AG08396 (cell line): ENCODE measurements around the gene CT45A5.
"Not testable (repeated sequence)": the region's sequence is repeated elsewhere in the genome, so short reads cannot be mapped to it uniquely, and the experiment has no call there.

ENCODE experiments used
- DNase-seq: peaks from one replicate; pipeline ENCODE4 v3.0.0; 2012; ENCODE audit warnings: low spot score, mixed read lengths

Gene CT45A5, protein sequence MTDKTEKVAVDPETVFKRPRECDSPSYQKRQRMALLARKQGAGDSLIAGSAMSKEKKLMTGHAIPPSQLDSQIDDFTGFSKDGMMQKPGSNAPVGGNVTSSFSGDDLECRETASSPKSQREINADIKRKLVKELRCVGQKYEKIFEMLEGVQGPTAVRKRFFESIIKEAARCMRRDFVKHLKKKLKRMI

DNA sequence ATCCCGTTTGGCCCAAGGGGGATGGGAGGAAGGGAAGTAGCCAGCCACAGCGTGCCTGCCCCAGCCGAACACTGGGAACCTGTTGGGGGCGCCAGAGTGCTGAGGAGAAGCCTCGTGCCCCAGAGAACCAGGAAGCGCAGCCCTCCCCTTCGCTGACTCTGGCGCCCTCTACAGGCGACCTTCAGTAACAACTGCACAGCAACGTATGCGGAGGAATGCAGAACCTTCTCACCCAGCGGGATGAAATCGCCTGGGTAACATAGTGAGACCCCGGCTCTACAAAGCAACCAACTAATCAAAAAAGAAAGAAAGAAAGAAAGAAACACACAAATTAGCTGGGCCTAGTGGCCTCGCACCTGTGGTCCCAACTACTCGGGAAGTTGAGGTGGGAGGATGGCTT, at the start of gene CT45A5:
Gene CT45A5, minus strand, starts transcription at position 101 of the 400 bp plus-strand sequence. CDS start 3,774 bp downstream, outside the sequence.
- DNase-seq: not testable (repeated sequence)

DNA sequence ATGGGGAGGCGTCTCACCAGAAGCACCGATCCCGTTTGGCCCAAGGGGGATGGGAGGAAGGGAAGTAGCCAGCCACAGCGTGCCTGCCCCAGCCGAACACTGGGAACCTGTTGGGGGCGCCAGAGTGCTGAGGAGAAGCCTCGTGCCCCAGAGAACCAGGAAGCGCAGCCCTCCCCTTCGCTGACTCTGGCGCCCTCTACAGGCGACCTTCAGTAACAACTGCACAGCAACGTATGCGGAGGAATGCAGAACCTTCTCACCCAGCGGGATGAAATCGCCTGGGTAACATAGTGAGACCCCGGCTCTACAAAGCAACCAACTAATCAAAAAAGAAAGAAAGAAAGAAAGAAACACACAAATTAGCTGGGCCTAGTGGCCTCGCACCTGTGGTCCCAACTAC, 34.6 kb upstream of the CT45A5 start, which contains the start of gene CT45A2:
Gene CT45A2, minus strand, starts transcription at position 101 of the 400 bp plus-strand sequence. CDS start 3,747 bp downstream, outside the sequence.
- DNase-seq: not testable (repeated sequence)

DNA sequence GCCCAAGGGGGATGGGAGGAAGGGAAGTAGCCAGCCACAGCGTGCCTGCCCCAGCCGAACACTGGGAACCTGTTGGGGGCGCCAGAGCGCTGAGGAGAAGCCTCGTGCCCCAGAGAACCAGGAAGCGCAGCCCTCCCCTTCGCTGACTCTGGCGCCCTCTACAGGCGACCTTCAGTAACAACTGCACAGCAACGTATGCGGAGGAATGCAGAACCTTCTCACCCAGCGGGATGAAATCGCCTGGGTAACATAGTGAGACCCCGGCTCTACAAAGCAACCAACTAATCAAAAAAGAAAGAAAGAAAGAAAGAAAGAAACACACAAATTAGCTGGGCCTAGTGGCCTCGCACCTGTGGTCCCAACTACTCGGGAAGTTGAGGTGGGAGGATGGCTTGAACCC, 17.4 kb upstream of the CT45A5 start, which contains the start of gene CT45A6:
Gene CT45A6, minus strand, starts transcription at position 101 of the 400 bp plus-strand sequence. CDS start 3,794 bp downstream, outside the sequence.
- not testable (repeated sequence) for DNase-seq

DNA sequence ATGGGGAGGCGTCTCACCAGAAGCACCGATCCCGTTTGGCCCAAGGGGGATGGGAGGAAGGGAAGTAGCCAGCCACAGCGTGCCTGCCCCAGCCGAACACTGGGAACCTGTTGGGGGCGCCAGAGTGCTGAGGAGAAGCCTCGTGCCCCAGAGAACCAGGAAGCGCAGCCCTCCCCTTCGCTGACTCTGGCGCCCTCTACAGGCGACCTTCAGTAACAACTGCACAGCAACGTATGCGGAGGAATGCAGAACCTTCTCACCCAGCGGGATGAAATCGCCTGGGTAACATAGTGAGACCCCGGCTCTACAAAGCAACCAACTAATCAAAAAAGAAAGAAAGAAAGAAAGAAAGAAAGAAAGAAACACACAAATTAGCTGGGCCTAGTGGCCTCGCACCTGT, 17.2 kb downstream of the CT45A5 start, which contains the start of gene CT45A3:
Gene CT45A3, minus strand, starts transcription at position 101 of the 400 bp plus-strand sequence. CDS start 3,747 bp downstream, outside the sequence.
- DNase-seq: not testable (repeated sequence)

DNA sequence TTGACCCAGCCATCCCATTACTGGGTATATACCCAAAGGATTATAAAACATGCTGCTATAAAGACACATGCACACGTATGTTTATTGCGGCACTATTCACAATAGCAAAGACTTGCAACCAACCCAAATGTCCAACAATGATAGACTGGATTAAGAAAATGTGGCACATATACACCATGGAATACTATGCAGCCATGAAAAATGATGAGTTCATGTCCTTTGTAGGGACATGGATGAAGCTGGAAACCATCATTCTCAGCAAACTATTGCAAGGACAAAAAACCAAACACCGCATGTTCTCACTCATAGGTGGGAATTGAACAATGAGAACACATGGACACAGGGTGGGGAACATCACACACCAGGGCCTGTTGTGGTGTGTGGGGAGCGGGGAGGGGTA, 40.6 kb downstream of the CT45A5 start:
- not testable (repeated sequence) for DNase-seq

DNA sequence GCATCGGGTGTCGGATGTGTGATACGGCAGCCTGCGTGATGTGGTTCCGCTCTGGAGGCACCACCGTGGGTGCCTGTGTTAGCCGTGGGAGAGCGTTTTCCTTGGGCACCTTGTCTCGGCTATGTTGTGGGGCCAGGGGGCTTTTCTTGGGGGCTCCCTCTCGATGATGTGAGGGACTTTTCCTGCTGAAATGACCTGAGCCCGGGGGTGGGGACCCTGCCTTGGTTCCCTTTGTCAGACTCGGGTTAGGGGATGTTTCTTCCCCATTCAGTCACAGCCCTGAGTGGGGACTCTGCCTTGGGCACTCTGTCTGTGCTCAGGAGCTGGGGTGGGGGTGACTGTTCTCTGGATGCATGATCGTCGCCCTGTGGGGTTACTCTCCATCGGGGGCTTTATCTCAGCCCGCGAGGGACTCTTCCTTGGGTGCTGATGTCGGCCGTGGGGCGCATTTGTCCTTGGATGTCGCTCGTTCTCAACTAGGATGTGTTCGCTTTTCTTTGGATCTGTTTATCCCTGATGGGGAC, 44.0 kb downstream of the CT45A5 start:
- DNase-seq: no peak

DNA sequence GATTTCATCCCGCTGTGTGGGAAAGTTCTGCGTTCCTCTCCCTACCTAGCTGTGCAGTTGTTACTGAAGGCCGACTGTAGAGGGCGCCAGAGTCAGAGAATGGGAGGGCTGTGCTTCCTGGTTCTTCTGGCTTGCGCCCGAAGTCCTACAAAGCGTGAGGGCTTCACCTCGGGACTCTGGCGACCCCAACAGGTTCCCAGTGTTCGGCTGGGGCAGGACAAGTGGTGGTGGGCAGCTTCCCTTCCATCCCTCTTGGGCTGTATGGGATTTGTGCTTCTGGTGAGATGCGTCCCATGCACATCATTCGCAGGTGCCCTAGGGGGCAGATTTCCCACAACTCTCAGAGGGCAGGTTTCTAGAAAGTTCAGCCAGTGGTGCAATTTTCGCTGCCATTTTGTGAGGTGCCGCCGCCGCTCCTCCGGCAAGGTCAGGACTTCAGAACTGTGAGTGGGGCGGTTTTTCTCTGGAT, 44.6 kb downstream of the CT45A5 start:
- no peak for DNase-seq

DNA sequence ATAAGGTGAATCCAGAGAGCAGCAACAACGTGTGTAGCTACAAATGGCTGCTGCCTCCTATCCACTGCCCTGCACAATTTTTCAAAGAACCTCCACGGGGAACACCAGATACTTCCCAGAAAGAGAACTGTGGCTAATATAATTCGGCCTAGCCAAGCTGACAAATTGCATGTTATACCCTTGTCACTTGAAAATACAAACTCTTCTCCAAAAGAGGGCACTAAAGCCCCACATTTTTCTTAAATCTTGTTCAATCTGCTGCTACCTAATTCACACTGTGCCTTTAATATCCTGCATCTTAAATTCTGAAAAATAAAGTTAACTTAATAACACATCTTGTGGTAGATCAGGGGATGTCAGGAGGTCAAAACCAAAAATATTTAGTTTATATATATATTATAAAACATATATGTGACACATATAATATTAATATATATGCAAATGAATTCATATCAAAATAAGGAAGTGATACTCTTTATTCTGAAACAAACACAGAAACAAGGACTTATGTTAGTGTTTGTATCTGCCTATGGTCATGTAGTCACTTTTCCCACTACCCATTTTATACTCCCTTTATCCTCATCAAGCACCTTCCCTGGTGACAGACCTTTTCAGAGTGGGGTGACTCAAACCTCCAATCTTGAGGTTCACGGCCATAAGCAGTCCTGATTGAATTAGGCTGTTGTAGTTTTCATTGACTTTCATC, 47.8 kb downstream of the CT45A5 start:
- no peak for DNase-seq

DNA sequence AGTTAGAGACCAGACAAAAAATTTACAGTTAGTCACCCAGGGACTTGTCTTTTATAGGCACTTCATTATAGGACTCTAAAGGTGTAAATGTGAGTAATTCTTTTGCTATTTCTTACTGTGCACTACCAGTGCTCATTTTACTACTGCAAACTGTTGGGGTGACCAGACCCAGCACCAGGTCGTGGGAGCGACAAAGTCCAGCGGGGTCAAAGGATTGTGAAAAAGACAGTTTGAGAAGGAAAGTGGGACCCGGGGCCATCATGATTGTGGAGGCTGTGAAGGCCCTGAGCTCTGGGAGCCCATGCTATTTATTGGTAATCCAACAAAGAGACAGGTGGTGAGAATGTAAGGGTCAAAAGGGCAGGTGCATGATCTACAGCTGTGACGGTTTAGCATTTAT, 50.6 kb downstream of the CT45A5 start:
- DNase-seq: not testable (repeated sequence)
